Panc1 (cell line): Measurements from ENCODE around the gene ALG14. TPM values are rescaled to one million over a fixed set of nuclear protein-coding genes. Genes with fewer than 3 reads are reported as not detected.

Experiments used
- ATAC-seq: fragments of 200-7000 bp; cut with Tn5 transposase; 2 replicates; pipeline ENCODE4 v1.9.1; 2020; ENCODE audit warnings: mild to moderate bottlenecking, moderate library complexity
- BruUV-seq: library from RNA; stranded (reverse); fragments of 400-500 nt; replicated peaks from 2 replicates; lab custom pipeline; 2021; lab: Mats Ljungman, UMichigan
- CTCF ChIA-PET: fragments of 300-600 bp; sonication (Branson Sonifier 250); formaldehyde crosslinking; loops from one replicate; lab custom pipeline; 2022; ENCODE audit warnings: antibody characterized with exemption; lab: Charles Lee
- POLR2A ChIA-PET: fragments of 300-600 bp; sonication (Branson Sonifier 250); formaldehyde crosslinking; loops from one replicate; lab custom pipeline; 2022; ENCODE audit warnings: antibody characterized with exemption; lab: Charles Lee
- DNase-seq: peaks from one replicate; pipeline ENCODE4 v3.0.0-alpha.2; 2010; ENCODE audit warnings: low read depth, low spot score
- H3K27ac ChIP-seq: 2 replicates; pipeline ENCODE4 v1.5.1; 2011; ENCODE audit warnings: mild to moderate bottlenecking, low read length, inconsistent platforms
- H3K27me3 ChIP-seq: fragments of 200-500 bp; sonication (Bioruptor generic); 2 replicates; pipeline ENCODE4 v1.6.0; 2014; ENCODE audit warnings: low read length, inconsistent platforms; ENCODE audit not compliant: control insufficient read depth, insufficient read depth
- H3K36me3 ChIP-seq: fragments of 200-500 bp; sonication (Bioruptor generic); 2 replicates; pipeline ENCODE4 v1.5.1; 2014; ENCODE audit warnings: inconsistent platforms, mild to moderate bottlenecking, low read length, moderate library complexity; ENCODE audit not compliant: control insufficient read depth, insufficient read depth
- H3K4me1 ChIP-seq: 2 replicates; pipeline ENCODE4 v1.5.1; 2011; ENCODE audit warnings: inconsistent platforms, mild to moderate bottlenecking, low read length, moderate library complexity; ENCODE audit not compliant: control insufficient read depth, insufficient read depth
- H3K4me3 ChIP-seq, 2 experiments: 2 replicates each; pipeline ENCODE4 v1.5.1; 2011 to 2012; ENCODE audit warnings: low read depth in 2 of 2, low read length in 2 of 2, mild to moderate bottlenecking in 2 of 2, inconsistent platforms in 1 of 2, moderate library complexity in 1 of 2
- H3K9me3 ChIP-seq: fragments of 200-500 bp; sonication (Bioruptor generic); 2 replicates; pipeline ENCODE4 v1.5.1; 2014; ENCODE audit warnings: low read depth, mild to moderate bottlenecking, inconsistent platforms, low read length, moderate library complexity; ENCODE audit not compliant: control insufficient read depth, insufficient read depth
- CTCF ChIP-seq: fragments of 450-650 bp; IDR thresholded peaks from 2 replicates; pipeline ENCODE4 v1.5.1; 2017; ENCODE audit warnings: mild to moderate bottlenecking
- POLR2AphosphoS5 ChIP-seq: IDR thresholded peaks from 2 replicates; pipeline ENCODE4 v1.6.1; 2012; ENCODE audit warnings: mild to moderate bottlenecking, low read depth, low read length, moderate library complexity
- SIN3A ChIP-seq: IDR thresholded peaks from 2 replicates; pipeline ENCODE4 v1.6.1; 2012; ENCODE audit warnings: low read depth, mild to moderate bottlenecking, low read length, moderate library complexity, borderline replicate concordance; ENCODE audit not compliant: insufficient read depth
- TCF7L2 ChIP-seq: IDR thresholded peaks from 2 replicates; pipeline ENCODE4 v1.6.1; 2011; ENCODE audit warnings: mild to moderate bottlenecking, low read depth, low read length, inconsistent platforms
- in situ Hi-C: cut with HindIII; loops from 2 replicates; pipeline ENCODE4 v1.10.0; 2016; ENCODE audit warnings: low sequenced_read_pairs, low pct_unique_long_range_greater_than_20kb
- intact Hi-C: fragments of 100-400 bp; cut with micrococcal nuclease; formaldehyde crosslinking; loops from one replicate; pipeline ENCODE4 v1.10.0; 2022; ENCODE audit not compliant: unreplicated experiment
- total RNA-seq: library from RNA; stranded (reverse); gene quantifications from one replicate; pipeline ENCODE4 v1.2.1, GENCODE V29; 2021; ENCODE audit not compliant: unreplicated experiment
- TF ChIP-seq, protein P1 (sequence below), 2 experiments: IDR thresholded peaks; 2 replicates each; pipeline ENCODE4 v1.6.1; 2011 to 2012; ENCODE audit warnings: low read depth in 2 of 2, control low read depth in 1 of 2, low read length in 1 of 2, mild to moderate bottlenecking in 1 of 2, moderate library complexity in 1 of 2; ENCODE audit not compliant: insufficient read depth in 1 of 2

The ALG14 gene
- total RNA-seq, 1 experiment from 2014 or later = 4.1 TPM

DNA sequence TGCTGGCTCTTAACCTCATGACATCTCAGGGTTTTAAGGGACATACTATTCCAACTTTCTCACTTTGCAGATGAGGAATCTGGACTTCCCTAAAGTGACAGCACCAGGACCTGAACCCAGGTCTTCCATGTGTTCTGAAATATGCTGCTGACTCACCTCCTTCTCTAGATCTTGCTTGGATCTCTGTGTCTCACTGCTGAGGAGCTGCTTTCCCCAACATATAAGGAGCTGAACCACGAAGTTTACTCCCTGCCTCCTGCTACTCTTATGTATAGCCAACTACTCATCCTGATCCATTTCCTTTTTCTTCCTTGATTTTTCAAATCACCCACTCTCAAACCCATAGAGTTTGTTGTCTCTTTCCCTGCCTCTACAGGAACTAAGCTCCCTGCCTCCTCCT, 38.2 kb downstream of the ALG14 start:
- DNase-seq (no peak), ATAC-seq (no peak)
- ChIA-PET POLR2A (no interaction called here), CTCF (no interaction called here)
- TF ChIP-seq CTCF = no peak
- TF ChIP-seq, protein P1, sequence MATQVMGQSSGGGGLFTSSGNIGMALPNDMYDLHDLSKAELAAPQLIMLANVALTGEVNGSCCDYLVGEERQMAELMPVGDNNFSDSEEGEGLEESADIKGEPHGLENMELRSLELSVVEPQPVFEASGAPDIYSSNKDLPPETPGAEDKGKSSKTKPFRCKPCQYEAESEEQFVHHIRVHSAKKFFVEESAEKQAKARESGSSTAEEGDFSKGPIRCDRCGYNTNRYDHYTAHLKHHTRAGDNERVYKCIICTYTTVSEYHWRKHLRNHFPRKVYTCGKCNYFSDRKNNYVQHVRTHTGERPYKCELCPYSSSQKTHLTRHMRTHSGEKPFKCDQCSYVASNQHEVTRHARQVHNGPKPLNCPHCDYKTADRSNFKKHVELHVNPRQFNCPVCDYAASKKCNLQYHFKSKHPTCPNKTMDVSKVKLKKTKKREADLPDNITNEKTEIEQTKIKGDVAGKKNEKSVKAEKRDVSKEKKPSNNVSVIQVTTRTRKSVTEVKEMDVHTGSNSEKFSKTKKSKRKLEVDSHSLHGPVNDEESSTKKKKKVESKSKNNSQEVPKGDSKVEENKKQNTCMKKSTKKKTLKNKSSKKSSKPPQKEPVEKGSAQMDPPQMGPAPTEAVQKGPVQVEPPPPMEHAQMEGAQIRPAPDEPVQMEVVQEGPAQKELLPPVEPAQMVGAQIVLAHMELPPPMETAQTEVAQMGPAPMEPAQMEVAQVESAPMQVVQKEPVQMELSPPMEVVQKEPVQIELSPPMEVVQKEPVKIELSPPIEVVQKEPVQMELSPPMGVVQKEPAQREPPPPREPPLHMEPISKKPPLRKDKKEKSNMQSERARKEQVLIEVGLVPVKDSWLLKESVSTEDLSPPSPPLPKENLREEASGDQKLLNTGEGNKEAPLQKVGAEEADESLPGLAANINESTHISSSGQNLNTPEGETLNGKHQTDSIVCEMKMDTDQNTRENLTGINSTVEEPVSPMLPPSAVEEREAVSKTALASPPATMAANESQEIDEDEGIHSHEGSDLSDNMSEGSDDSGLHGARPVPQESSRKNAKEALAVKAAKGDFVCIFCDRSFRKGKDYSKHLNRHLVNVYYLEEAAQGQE (IDR thresholded peaks at IDR 0.05; ENCODE audit: insufficient read depth in 1 of 2, low read depth in 2 of 2, low read length in 1 of 2) = no peak
- TF ChIP-seq POLR2AphosphoS5 = no peak
- TF ChIP-seq SIN3A = no peak
- Histone ChIP-seq H3K27ac (no peak overlapping the region), H3K27me3 (no peaks in the 10 kb centered on the region), H3K36me3 (no peaks in the 10 kb centered on the region), H3K4me1 (no peaks in the 10 kb centered on the region), H3K4me3 (no peak overlapping the region), H3K9me3 (no peaks in the 10 kb centered on the region)
- intact Hi-C loops = no loop called here
- BruUV-seq = no TSS peak
- in situ Hi-C loops = no loop called here

DNA sequence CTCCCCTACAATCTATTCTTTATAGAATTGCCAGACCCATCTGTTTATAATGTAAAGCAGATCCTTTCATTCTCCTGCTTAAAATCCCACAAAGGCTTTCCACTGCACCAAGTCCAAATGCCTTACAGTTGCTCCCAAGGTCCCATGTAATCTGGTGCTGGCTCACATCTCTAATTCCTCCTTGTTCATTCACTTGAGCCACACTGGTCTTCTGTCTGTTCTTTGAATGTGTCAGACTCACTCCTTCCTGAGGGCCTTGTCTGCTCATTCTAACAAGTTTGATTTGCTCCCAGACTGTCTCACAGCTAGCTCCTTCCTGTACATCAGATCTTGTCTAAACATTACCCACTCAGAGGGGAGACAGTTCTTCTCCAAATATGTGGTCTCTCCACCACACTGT, 38.9 kb downstream of the ALG14 start:
- in situ Hi-C loops (no loop called here), intact Hi-C loops (no loop called here)
- H3K9me3 ChIP-seq = no peaks in the 10 kb centered on the region
- BruUV-seq = no TSS peak
- no peaks in the 10 kb centered on the region for H3K4me1 ChIP-seq
- ChIA-PET POLR2A (no interaction called here), CTCF (no interaction called here)
- no peaks in the 10 kb centered on the region for H3K27me3 ChIP-seq
- no peaks in the 10 kb centered on the region for H3K36me3 ChIP-seq
- no peak for TF ChIP-seq TCF7L2
- TF ChIP-seq, protein P1 (IDR thresholded peaks at IDR 0.05; ENCODE audit: insufficient read depth in 1 of 2, low read depth in 2 of 2, low read length in 1 of 2) = no peak
- no peak for TF ChIP-seq SIN3A
- TF ChIP-seq POLR2AphosphoS5 = no peak
- no peak for TF ChIP-seq CTCF
- no peak for ATAC-seq
- DNase-seq = no peak
- no peak overlapping the region for H3K4me3 ChIP-seq
- H3K27ac ChIP-seq = no peak overlapping the region
